Coronary artery (tissue), 2 donors: ENCODE measurements around the gene GSTT2B.
"Not testable (repeated sequence)": the region's sequence is repeated elsewhere in the genome, so short reads cannot be mapped to it uniquely, and the experiment has no call there.

Experiments
- DNase-seq: peaks from one replicate; pipeline ENCODE4 v3.0.0-alpha.2; 2017; ENCODE audit warnings: low spot score
- H3K27ac ChIP-seq, 2 donors: fragments of 200-600 bp; sonication (generic); one replicate each; pipeline ENCODE4 v1.5.1; 2016 to 2019
- H3K4me3 ChIP-seq: fragments of 200-600 bp; sonication (generic); 2 replicates; pipeline ENCODE4 v1.5.1; 2016; ENCODE audit warnings: mild to moderate bottlenecking, moderate library complexity
- CTCF ChIP-seq: fragments of 200-600 bp; sonication (generic); IDR thresholded peaks from one replicate; pipeline ENCODE4 v1.5.1; 2019; ENCODE audit warnings: antibody characterized with exemption

The GSTT2B gene

GRCh38 chr22:23970816-23971486, 10.0 kb upstream of the GSTT2B start:
- H3K27ac ChIP-seq = no peak overlapping the region
- TF ChIP-seq CTCF = no peak
- DNase-seq = no peak

GRCh38 chr22:23970201-23970641, 9.2 kb upstream of the GSTT2B start:
- no peak for DNase-seq
- H3K4me3 ChIP-seq = no peak overlapping the region
- TF ChIP-seq CTCF = no peak
- H3K27ac ChIP-seq = no peak overlapping the region

More at GRCh38 chr22:23970816-23971486, 10.0 kb upstream of the GSTT2B start:
- no peak overlapping the region for H3K4me3 ChIP-seq

GRCh38 chr22:23969071-23969470, 8.1 kb upstream of the GSTT2B start:
- H3K4me3 ChIP-seq = no peak overlapping the region
- DNase-seq = no peak
- H3K27ac ChIP-seq = no peak overlapping the region
- no peak for TF ChIP-seq CTCF

- H3K4me3 ChIP-seq, DNase-seq, H3K27ac ChIP-seq: not testable (repeated sequence)
Measured at GRCh38 chr22:23966568-23966967, 5.6 kb upstream of the GSTT2B start, which contains the start of gene DDTL. Gene DDTL (plus strand): TSS chr22:23966888. CDS start chr22:23966915, 27 bp downstream.

- not testable (repeated sequence) for H3K27ac ChIP-seq, H3K4me3 ChIP-seq, DNase-seq
Measured at GRCh38 chr22:23966094-23966493, 5.1 kb upstream of the GSTT2B start.

- not testable (repeated sequence) for H3K27ac ChIP-seq, H3K4me3 ChIP-seq
- TF ChIP-seq CTCF = peak; percentile 79
- DNase-seq = peak; percentile 78
Measured at GRCh38 chr22:23956301-23956900, 4.6 kb downstream of the GSTT2B start.

- H3K27ac ChIP-seq, H3K4me3 ChIP-seq: not testable (repeated sequence)
Measured at GRCh38 chr22:23955886-23956285, 5.1 kb downstream of the GSTT2B start.

GRCh38 chr22:23954991-23955305, 6.0 kb downstream of the GSTT2B start:
- H3K27ac ChIP-seq, H3K4me3 ChIP-seq, DNase-seq: not testable (repeated sequence)

More at GRCh38 chr22:23955886-23956285, 5.1 kb downstream of the GSTT2B start:
- not testable (repeated sequence) for DNase-seq

GRCh38 chr22:23954193-23954990, 6.6 kb downstream of the GSTT2B start:
- not testable (repeated sequence) for H3K4me3 ChIP-seq, H3K27ac ChIP-seq, DNase-seq

- not testable (repeated sequence) for H3K4me3 ChIP-seq, DNase-seq, H3K27ac ChIP-seq
Measured at GRCh38 chr22:23953485-23953884, 7.5 kb downstream of the GSTT2B start.

- H3K27ac ChIP-seq, DNase-seq, H3K4me3 ChIP-seq: not testable (repeated sequence)
Measured at GRCh38 chr22:23952794-23953405, 8.1 kb downstream of the GSTT2B start.

GRCh38 chr22:23951383-23951782, 9.6 kb downstream of the GSTT2B start:
- not testable (repeated sequence) for H3K4me3 ChIP-seq, DNase-seq, H3K27ac ChIP-seq

- not testable (repeated sequence) for H3K4me3 ChIP-seq, H3K27ac ChIP-seq, DNase-seq
Measured at GRCh38 chr22:23949764-23950163, 11.2 kb downstream of the GSTT2B start.

GRCh38 chr22:23947391-23947790, 13.6 kb downstream of the GSTT2B start:
- H3K27ac ChIP-seq, DNase-seq, H3K4me3 ChIP-seq: not testable (repeated sequence)
